Dermis microvascular lymphatic vessel endothelial cell (primary cell): ENCODE measurements around the gene ARFIP1. TPM values are rescaled to one million over a fixed set of nuclear protein-coding genes. Genes with fewer than 3 reads are reported as not detected.
"Not testable (repeated sequence)": the region's sequence is repeated elsewhere in the genome, so short reads cannot be mapped to it uniquely, and the experiment has no call there.

ENCODE experiments used
- DNase-seq, 2 donors: peaks; one replicate each; pipeline versions ENCODE4 v3.0.0 to v3.0.0-alpha.2; 2010; ENCODE audit warnings: low read depth in 2 of 2
- total RNA-seq: library from RNA; depleted of rRNA; stranded (reverse); fragments of >200 nt; gene quantifications from 2 replicates; pipeline ENCODE4 v1.2.1, GENCODE V29; 2014

Gene ARFIP1
- total RNA-seq, 1 donor from 2014 or later, result 26.8 TPM

DNA sequence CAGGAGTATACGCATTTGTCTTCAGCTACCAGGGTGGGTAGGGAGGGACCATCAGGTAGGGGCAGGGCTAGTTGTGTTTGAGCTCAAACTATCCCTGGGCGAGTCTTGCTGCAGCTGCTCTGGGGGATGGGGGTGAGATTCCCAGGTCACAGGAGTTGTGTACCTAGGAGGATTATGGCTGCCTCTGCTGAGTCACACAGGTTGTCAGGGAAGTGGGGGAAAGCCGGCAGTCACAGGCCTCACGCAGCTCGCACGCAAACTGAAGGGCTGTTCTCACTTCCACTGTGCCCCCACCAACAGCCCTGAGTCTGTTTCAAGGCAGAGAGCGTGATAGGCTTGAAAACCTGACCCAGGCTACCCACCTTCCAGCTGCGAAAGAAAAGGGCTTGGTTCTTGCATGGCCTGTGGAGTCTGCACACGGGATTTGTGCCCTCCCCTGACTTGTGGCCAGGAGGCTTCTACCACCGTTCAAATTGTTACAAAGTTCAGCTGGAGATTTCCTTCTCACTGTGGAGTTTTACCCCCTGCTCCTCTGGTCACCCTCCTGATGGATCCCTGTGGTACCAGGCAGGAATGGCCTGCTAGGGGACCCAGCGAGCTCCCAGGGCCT lies 63.8 kb downstream of the ARFIP1 start:
- DNase-seq, result no peak

DNA sequence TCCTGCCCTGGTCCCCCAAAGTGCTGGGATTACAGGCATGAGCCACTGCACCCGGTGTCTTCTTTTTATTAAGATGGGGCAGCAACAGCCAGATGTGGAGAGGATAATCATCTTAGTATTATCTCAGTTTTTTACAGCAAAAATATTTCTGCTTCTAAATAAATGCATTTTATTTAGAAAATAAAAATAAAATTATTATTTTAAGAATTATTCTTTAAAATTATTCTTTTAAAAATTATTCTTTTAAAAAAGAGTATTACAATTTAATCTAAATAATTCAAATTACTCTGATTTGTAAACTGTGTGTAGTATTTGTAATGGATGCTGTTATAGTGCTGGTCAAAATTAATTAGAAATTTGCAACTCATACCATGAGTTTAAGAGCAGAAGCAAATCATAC lies 67.6 kb downstream of the ARFIP1 start:
- DNase-seq, result no peak

- no peak for DNase-seq
These were observed 68.8 kb downstream of the ARFIP1 start for GRCh38 chr4:152848508-152848907.

DNA sequence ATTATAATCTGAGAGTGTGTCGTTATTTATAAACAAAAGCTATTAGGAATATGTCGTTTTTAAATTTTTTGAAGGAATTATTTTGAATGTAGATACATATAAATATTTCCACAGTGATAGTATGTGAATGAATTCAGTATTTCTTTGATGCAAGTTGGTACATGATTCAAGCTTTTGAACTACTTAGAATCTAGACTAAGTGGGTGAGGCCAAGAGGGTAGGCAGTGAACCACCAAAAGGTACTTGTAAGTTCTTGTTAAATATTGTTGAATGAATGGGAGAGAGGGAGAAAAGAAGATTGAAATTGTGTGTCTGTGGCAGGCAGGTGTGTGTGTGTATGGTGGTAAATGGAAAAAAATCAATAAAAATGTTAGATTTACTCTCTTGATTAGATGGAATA lies 69.6 kb downstream of the ARFIP1 start:
- no peak for DNase-seq

GRCh38 chr4:152850377-152850776 lies 70.6 kb downstream of the ARFIP1 start:
- peak; percentile 42 to 45 for DNase-seq

GRCh38 chr4:152851226-152851625 lies 71.5 kb downstream of the ARFIP1 start:
- no peak for DNase-seq

DNA sequence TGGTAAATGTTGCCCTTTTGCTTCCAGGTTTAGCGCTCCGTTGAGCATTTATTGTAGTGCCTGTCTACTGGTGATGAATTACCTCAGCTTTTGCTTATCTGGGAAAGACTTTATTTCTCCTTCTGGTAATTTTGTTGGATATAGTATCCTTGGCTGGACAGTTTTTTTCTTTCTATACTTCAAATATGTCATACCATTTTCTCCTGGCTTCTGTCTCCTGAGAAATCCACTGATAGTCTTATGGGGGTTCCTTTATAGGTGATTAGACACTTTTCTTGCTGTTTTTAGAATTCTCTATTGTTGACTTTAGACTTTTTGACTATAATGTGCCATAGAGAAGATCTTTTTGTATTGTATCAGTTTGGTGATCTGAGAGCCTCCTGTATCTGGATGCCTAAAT lies 73.5 kb downstream of the ARFIP1 start:
- no peak for DNase-seq

GRCh38 chr4:152854016-152854415 lies 74.3 kb downstream of the ARFIP1 start:
- not testable (repeated sequence) for DNase-seq

DNA sequence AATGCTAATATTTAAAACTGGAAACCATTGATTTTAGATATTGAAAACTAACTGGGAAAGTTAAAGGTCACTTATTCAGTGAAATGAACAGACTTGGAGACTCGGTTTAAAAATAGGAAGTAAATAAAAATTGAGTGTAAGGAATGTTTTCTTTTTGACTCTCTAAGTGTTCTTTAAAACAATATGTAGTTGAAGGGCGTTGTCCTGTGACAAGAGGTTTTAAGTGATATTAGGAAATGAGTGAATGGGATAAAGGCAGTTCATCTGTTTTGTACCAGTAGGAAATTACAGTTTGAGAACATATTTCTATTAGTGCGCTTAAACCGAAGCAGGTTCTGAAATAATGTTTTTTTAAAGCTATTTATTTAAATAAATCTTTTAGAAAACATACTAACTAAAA lies 77.2 kb downstream of the ARFIP1 start:
- no peak for DNase-seq

- DNase-seq, result no peak
These were observed 79.2 kb downstream of the ARFIP1 start for GRCh38 chr4:152858934-152859333.

- no peak for DNase-seq
These were observed 80.3 kb downstream of the ARFIP1 start for GRCh38 chr4:152860046-152860445.

GRCh38 chr4:152862608-152863007 lies 82.9 kb downstream of the ARFIP1 start:
- no peak for DNase-seq

- no peak for DNase-seq
These were observed 84.6 kb downstream of the ARFIP1 start for GRCh38 chr4:152864361-152864760.

DNA sequence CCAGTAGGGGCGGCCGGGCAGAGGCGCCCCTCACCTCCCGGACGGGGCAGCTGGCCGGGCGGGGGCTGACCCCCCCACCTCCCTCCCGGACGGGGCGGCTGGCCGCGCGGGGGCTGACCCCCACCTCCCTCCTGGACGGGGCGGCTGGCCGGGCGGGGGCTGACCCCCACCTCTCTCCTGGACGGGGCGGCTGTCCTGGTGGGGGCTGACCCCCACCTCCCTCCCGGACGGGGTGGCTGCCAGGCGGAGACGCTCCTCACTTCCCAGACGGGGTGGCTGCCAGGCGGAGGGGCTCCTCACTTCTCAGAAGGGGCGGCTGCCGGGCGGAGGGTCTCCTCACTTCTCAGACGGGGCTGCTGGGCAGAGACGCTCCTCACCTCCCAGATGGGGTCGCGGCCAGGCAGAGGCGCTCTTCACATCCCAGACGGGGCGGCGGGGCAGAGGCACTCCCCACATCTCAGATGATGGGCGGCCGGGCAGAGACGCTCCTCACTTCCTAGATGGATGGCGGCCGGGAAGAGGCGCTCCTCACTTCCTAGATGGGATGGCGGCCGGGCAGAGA lies 86.8 kb downstream of the ARFIP1 start:
- not testable (repeated sequence) for DNase-seq

DNA sequence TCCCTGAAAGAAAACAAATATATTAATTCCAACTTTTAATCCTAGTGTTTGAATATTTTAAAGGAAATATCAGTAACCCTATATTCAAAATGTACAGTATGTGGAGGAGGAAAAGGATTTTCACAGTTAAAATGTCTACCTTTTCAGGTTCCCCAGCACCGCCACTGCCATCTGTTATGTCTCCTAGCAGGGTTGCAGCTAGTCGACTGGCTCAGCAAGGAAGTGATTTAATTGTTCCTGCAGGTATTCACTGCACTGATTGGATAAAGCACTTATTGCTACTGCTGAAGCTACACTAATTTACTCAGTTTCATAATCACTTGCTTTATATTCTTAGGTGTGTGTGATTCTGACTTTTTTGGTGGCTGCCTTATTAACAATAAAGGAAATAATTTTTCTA lies 90.9 kb downstream of the ARFIP1 start:
- no peak for DNase-seq

DNA sequence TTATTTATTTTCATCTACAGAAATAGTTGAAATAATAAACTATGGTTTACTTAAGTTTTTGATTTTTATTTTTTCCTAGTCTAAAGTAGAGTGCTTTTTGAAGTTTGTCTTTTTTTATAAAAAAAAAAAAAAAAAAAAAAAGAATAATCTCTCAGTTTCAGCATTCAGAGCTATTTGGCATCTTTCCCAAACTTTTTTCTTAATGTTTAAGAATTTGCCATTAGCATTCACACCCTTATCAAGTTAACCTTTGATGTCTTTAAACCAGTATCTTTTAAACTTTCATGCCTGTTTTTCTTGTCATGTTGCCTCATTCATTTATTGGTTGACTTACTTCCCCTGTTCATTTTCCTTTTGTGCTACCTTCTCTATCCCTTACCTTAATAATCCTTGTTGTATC lies 95.5 kb downstream of the ARFIP1 start:
- DNase-seq, result no peak

- no peak for DNase-seq
These were observed 98.1 kb downstream of the ARFIP1 start for GRCh38 chr4:152877868-152878267.

- DNase-seq, result no peak
These were observed 100.5 kb downstream of the ARFIP1 start for GRCh38 chr4:152880263-152880662.

GRCh38 chr4:152881974-152882373 lies 102.2 kb downstream of the ARFIP1 start:
- no peak for DNase-seq

DNA sequence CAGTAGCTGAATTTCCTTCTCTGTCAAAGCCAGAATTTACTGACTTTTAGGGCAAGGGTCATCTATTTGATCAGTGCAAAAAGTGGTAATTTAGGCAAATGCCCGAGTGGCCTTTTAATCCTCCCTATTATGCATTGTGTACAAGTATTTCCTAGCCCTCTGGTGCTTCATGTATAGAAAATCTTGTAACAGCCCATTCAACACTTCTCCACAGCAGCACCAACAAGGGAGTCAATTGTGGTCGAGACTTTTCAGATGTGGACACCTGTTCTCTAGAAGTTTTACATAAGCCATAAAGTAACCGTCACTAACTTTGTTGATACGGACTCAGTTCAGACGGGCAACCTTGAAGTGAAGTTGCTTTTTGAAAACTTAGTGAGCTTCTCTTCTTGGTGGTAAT lies 105.4 kb downstream of the ARFIP1 start:
- no peak for DNase-seq

GRCh38 chr4:152886201-152886600 lies 106.4 kb downstream of the ARFIP1 start:
- no peak for DNase-seq

DNA sequence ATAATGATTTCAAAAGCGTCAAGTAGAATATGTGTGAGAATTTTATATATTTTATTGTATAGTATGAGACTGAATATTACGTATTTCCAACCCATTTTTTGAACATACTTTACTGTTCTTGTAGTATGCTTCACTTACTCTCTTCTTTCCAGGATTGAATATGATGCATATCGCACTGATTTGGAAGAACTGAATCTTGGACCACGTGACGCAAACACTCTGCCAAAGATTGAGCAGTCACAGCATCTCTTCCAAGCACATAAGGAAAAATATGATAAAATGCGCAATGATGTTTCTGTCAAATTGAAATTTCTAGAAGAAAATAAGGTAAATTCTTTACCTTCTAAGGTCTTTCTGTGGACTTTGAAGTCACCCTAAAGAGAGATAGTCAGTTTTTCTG lies 108.2 kb downstream of the ARFIP1 start:
- no peak for DNase-seq

DNA sequence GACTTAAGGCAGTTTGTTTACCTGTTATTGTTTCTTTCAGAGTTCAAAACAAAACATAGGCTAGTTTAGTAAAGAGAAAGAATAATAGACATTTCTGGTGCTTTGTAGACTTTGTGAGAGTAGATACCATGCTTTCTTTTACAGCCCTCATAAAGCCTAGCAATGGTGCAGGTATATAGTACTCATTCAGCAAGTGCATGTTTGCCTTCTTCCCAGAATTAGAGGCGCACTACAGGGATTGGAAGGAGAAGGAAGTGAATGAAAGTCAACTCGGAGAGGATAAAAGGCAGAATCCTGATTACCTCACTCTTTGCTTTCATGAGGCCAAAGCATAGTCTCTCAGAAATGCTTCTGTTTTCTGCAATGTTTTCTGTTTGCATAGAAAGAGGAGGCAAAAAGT lies 113.2 kb downstream of the ARFIP1 start:
- no peak for DNase-seq

- no peak for DNase-seq
These were observed 114.9 kb downstream of the ARFIP1 start for GRCh38 chr4:152894673-152895072.
